Breast epithelium (tissue), 3 donors: ENCODE results near the gene CHURC1.

ENCODE experiments used
- POLR2A ChIP-seq: fragments of 450-650 bp; IDR thresholded peaks from one replicate; pipeline ENCODE4 v1.6.1; 2016; ENCODE audit warnings: antibody characterized with exemption, mild to moderate bottlenecking, moderate library complexity
- TF ChIP-seq, protein P1 (sequence below), 3 donors: fragments of 450-650 bp; IDR thresholded peaks; one replicate each; pipeline ENCODE4 v1.5.1; 2016 to 2017; ENCODE audit warnings: antibody characterized with exemption in 3 of 3, mild to moderate bottlenecking in 3 of 3, moderate library complexity in 3 of 3

DNA sequence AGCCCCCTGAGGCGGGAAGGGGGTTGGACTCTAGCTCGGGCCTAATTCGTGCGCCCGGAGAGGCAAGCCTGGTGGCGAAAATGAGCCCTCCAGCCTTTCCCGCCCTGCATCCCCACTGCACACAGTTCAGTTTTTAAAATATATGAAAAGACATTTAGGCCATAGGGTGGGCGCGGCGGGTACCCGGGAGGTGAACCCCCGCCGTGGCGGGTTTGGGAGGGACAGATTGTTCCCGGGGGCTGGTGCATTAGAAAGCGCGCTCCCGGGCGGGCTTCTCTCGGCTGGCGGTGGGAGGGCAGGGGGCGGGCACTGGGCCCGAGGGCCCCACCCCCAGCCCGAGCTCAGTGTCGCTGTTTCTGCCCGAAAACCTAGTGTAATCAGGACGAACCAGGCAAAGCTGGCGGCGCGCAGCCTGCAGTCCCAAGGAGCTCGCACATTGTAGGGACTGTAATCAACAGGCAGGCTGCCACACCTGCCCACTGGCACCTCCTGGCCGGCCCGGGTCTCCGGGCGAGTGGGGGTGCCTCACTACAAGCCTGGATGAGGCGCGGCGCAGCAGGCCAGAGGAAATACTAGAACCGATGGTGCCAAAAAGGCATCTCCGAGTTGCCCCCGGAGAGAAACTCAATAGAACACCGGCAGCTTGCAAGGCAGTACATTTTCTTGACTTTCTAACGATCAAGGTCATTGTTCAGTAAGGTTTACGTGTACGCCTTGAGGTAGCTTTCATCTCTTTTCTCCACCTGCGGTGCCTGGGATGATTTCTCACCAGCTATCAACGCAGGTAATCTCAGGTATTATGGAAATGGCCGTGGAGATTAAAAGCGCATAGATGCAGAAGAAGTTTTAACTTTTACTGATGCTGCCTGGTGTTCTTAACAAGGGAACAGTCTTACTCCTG is 33.8 kb upstream of the CHURC1 start:
- TF ChIP-seq POLR2A: no peak
- TF ChIP-seq, protein P1, sequence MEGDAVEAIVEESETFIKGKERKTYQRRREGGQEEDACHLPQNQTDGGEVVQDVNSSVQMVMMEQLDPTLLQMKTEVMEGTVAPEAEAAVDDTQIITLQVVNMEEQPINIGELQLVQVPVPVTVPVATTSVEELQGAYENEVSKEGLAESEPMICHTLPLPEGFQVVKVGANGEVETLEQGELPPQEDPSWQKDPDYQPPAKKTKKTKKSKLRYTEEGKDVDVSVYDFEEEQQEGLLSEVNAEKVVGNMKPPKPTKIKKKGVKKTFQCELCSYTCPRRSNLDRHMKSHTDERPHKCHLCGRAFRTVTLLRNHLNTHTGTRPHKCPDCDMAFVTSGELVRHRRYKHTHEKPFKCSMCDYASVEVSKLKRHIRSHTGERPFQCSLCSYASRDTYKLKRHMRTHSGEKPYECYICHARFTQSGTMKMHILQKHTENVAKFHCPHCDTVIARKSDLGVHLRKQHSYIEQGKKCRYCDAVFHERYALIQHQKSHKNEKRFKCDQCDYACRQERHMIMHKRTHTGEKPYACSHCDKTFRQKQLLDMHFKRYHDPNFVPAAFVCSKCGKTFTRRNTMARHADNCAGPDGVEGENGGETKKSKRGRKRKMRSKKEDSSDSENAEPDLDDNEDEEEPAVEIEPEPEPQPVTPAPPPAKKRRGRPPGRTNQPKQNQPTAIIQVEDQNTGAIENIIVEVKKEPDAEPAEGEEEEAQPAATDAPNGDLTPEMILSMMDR (IDR thresholded peaks at IDR 0.05): no peak
